Esophagus squamous epithelium (tissue), 4 donors: ENCODE data around the gene CXCR5.

Source experiments
- POLR2A ChIP-seq, 4 donors: fragments of 450-650 bp; IDR thresholded peaks; one replicate each; pipeline ENCODE4 v1.6.1; 2017; ENCODE audit warnings: antibody characterized with exemption in 4 of 4, mild to moderate bottlenecking in 4 of 4, moderate library complexity in 3 of 4
- TF ChIP-seq, protein P1 (sequence below), 6 experiments: fragments of 450-650 bp in 4 of 6; fragments of 200-600 bp in 2 of 6; sonication (generic) in 2 of 6; IDR thresholded peaks; one replicate each; pipeline ENCODE4 v1.5.1; 2016 to 2019; ENCODE audit warnings: antibody characterized with exemption in 6 of 6, mild to moderate bottlenecking in 4 of 6, moderate library complexity in 4 of 6

DNA sequence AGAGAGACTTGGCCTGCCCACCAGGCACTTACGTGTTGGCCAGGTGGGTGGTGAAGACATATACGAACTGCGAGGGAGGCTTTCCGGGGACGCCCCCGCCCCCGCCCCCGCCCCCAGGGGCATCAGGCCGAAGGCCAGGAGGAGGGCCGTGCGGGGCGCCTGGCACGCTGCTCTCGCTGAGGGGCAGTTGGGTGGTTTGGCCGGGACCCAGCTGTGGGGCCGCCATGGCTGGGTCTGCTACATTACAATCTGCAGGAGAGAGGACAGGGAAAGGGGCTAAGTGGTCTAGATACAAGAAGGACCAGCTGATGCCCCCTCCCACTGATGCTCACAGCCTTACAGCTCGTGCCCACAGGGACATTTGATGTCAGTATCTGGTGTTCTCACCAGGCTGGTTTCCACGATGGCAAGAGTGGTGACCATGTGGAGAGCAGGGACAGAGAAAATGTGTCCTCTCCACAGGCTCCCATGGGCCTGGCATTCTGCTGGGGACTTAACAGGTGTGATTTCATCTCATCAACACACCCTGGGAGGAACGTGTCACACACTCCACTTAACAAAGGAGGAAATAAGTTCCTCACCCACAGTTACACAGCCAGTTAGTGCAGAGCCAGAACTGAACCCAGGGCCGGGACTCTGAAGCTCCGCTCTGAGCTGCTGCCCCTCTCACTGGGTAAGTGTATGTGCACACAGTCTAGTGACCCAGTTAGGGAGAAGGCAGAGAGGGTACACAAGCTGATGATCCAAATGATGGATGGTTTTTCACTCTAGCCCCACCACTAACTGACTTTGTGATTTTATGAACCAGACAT lies 19.7 kb downstream of the CXCR5 start:
- no peak for TF ChIP-seq POLR2A (IDR thresholded peaks at IDR 0.05)
- TF ChIP-seq, protein P1, sequence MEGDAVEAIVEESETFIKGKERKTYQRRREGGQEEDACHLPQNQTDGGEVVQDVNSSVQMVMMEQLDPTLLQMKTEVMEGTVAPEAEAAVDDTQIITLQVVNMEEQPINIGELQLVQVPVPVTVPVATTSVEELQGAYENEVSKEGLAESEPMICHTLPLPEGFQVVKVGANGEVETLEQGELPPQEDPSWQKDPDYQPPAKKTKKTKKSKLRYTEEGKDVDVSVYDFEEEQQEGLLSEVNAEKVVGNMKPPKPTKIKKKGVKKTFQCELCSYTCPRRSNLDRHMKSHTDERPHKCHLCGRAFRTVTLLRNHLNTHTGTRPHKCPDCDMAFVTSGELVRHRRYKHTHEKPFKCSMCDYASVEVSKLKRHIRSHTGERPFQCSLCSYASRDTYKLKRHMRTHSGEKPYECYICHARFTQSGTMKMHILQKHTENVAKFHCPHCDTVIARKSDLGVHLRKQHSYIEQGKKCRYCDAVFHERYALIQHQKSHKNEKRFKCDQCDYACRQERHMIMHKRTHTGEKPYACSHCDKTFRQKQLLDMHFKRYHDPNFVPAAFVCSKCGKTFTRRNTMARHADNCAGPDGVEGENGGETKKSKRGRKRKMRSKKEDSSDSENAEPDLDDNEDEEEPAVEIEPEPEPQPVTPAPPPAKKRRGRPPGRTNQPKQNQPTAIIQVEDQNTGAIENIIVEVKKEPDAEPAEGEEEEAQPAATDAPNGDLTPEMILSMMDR (IDR thresholded peaks at IDR 0.05) = no peak
